GM12878 (cell line): ENCODE results near the gene ZDHHC14. TPM values are rescaled to one million over a fixed set of nuclear protein-coding genes. Genes with fewer than 3 reads are reported as not detected.

ENCODE experiments used
- ATAC-seq: fragments of 200-7000 bp; cut with Tn5 transposase; 3 replicates; pipeline ENCODE4 v1.9.1; 2020; ENCODE audit warnings: mild to moderate bottlenecking, moderate library complexity
- BruUV-seq: library from RNA; stranded (reverse); fragments of 400-500 nt; replicated peaks from 2 replicates; lab custom pipeline; 2021; lab: Mats Ljungman, UMichigan
- CTCF ChIA-PET: fragments of 300-600 bp; sonication (Branson Sonifier 250); formaldehyde crosslinking; extraction: SDS; loops from one replicate; lab custom pipeline; 2021; ENCODE audit warnings: inconsistent platforms; lab: Yijun Ruan, JAX
- POLR2A ChIA-PET: fragments of 350-600 bp; formaldehyde crosslinking; extraction: SDS; loops from one replicate; lab custom pipeline; 2021; ENCODE audit warnings: inconsistent platforms; lab: Charles Lee
- RAD21 ChIA-PET: fragments of 300-600 bp; sonication (Branson Sonifier 250); formaldehyde crosslinking; loops from one replicate; lab custom pipeline; 2023; ENCODE audit warnings: antibody characterized with exemption; ENCODE audit not compliant: unreplicated experiment; lab: Charles Lee
- SMC1A ChIA-PET: fragments of 300-600 bp; sonication (Branson Sonifier 250); formaldehyde crosslinking; loops from one replicate; lab custom pipeline; 2023; ENCODE audit not compliant: unreplicated experiment, uncharacterized antibody; lab: Charles Lee
- DNase-seq: peaks from one replicate; pipeline ENCODE4 v3.0.0-alpha.2; 2011; ENCODE audit warnings: low read depth, low spot score
- FAIRE-seq: peaks from 3 replicates; lab custom pipeline; 2011; peaks lifted over from hg19 to GRCh38; lab: Jason Lieb, UNC
- H2AFZ ChIP-seq: 2 replicates; pipeline ENCODE4 v1.6.0; 2011; ENCODE audit warnings: low read depth, low read length, control low read depth; ENCODE audit not compliant: control insufficient read depth
- H3K27ac ChIP-seq: 2 replicates; pipeline ENCODE4 v1.5.1; 2011; ENCODE audit warnings: control low read depth; ENCODE audit not compliant: control insufficient read depth, insufficient read depth
- H3K27me3 ChIP-seq, 2 experiments: replicated peaks in 1 of 2; 2 replicates each; pipeline versions ENCODE4 v1.6.0 to v1.6.1; 2011; ENCODE audit warnings: low read length in 1 of 2; ENCODE audit not compliant: control insufficient read depth in 2 of 2, insufficient read depth in 2 of 2
- H3K36me3 ChIP-seq, 2 experiments: 2 replicates each; pipeline ENCODE4 v1.5.1; 2011; ENCODE audit warnings: low read length in 1 of 2; ENCODE audit not compliant: control insufficient read depth in 2 of 2, insufficient read depth in 2 of 2
- H3K4me1 ChIP-seq: 2 replicates; pipeline ENCODE4 v1.6.1; 2011; ENCODE audit warnings: mild to moderate bottlenecking, low read length, moderate library complexity, mixed read lengths; ENCODE audit not compliant: control insufficient read depth, insufficient read depth
- H3K4me2 ChIP-seq: 2 replicates; pipeline ENCODE4 v1.6.0; 2011; ENCODE audit warnings: control low read depth; ENCODE audit not compliant: control insufficient read depth, insufficient read depth
- H3K4me3 ChIP-seq: fragments of 200-600 bp; sonication (generic); 2 replicates; pipeline ENCODE4 v1.5.1; 2016
- H3K79me2 ChIP-seq: 2 replicates; pipeline ENCODE4 v1.6.0; 2011; ENCODE audit warnings: low read length; ENCODE audit not compliant: control insufficient read depth, insufficient read depth
- H3K9ac ChIP-seq: 2 replicates; pipeline ENCODE4 v1.8.0; 2011; ENCODE audit warnings: low read length, control low read depth, mixed read lengths; ENCODE audit not compliant: control insufficient read depth, insufficient read depth
- H3K9me3 ChIP-seq: replicated peaks from 3 replicates; pipeline ENCODE4 v1.5.1; 2011; ENCODE audit warnings: mild to moderate bottlenecking, low read length; ENCODE audit not compliant: control insufficient read depth, insufficient read depth
- H4K20me1 ChIP-seq: 2 replicates; pipeline ENCODE4 v1.6.0; 2011; ENCODE audit not compliant: control insufficient read depth, insufficient read depth
- ATF3 ChIP-seq: IDR thresholded peaks from 2 replicates; pipeline ENCODE4 v1.6.1; 2011; ENCODE audit warnings: low read depth, mild to moderate bottlenecking, low read length, moderate library complexity, borderline replicate concordance; ENCODE audit errors: extremely low read depth
- BHLHE40 ChIP-seq, 2 experiments: fragments of 450-650 bp in 1 of 2; IDR thresholded peaks; 2 replicates each; pipeline ENCODE4 v1.6.1; 2011 to 2017; ENCODE audit warnings: low read depth in 2 of 2, borderline replicate concordance in 1 of 2, improper control_type of control experiment in 1 of 2, low read length in 1 of 2, mild to moderate bottlenecking in 1 of 2
- CBX5 ChIP-seq: sonication (generic); IDR thresholded peaks from 2 replicates; pipeline ENCODE4 v1.6.1; 2016; ENCODE audit warnings: low read depth, moderate library complexity, mild to moderate bottlenecking, inconsistent platforms
- CREM ChIP-seq: IDR thresholded peaks from 2 replicates; pipeline ENCODE4 v1.6.1; 2014; ENCODE audit warnings: antibody characterized with exemption, low read depth
- ETV6 ChIP-seq, 2 experiments: fragments of 450-650 bp in 1 of 2; IDR thresholded peaks in 1 of 2; conservative IDR thresholded peaks in 1 of 2; 2 replicates each; pipeline ENCODE4 v1.6.1; 2014; ENCODE audit warnings: antibody characterized with exemption in 1 of 2, borderline replicate concordance in 1 of 2, low read depth in 1 of 2, mild to moderate bottlenecking in 1 of 2, moderate library complexity in 1 of 2
- GABPA ChIP-seq: IDR thresholded peaks from 2 replicates; pipeline ENCODE4 v1.6.1; 2014; ENCODE audit warnings: antibody characterized with exemption, low read depth, mild to moderate bottlenecking, inconsistent platforms
- HCFC1 ChIP-seq: fragments of 150-350 bp; IDR thresholded peaks from 2 replicates; pipeline ENCODE4 v1.6.1; 2014; ENCODE audit warnings: low read length
- HDAC2 ChIP-seq: fragments of 200-600 bp; sonication (generic); IDR thresholded peaks from 2 replicates; pipeline ENCODE4 v1.6.1; 2017
- JUND ChIP-seq: IDR thresholded peaks from 2 replicates; pipeline ENCODE4 v1.6.1; 2012; ENCODE audit warnings: low read depth, mild to moderate bottlenecking, low read length, improper control_type of control experiment, moderate library complexity
- MEF2A ChIP-seq: IDR thresholded peaks from 2 replicates; pipeline ENCODE4 v1.6.1; 2011; ENCODE audit warnings: low read depth, mild to moderate bottlenecking, low read length, moderate library complexity; ENCODE audit not compliant: insufficient read depth
- MXI1 ChIP-seq: fragments of 150-350 bp; IDR thresholded peaks from 2 replicates; pipeline ENCODE4 v1.6.1; 2011; ENCODE audit warnings: low read depth, mild to moderate bottlenecking, inconsistent platforms, low read length, improper control_type of control experiment
- MYC ChIP-seq: IDR thresholded peaks from 2 replicates; pipeline ENCODE4 v1.6.1; 2011; ENCODE audit warnings: mild to moderate bottlenecking, low read length, moderate library complexity, inconsistent platforms; ENCODE audit not compliant: insufficient read depth, insufficient replicate concordance, insufficient read length, severe bottlenecking
- RAD21 ChIP-seq: IDR thresholded peaks from 2 replicates; pipeline ENCODE4 v1.6.1; 2011; ENCODE audit warnings: mild to moderate bottlenecking, low read depth, low read length, moderate library complexity; ENCODE audit not compliant: insufficient read depth
- RAD51 ChIP-seq: fragments of 450-650 bp; IDR thresholded peaks from 2 replicates; pipeline ENCODE4 v1.6.1; 2016; ENCODE audit warnings: moderate library complexity, mild to moderate bottlenecking, inconsistent platforms
- RFX5 ChIP-seq: IDR thresholded peaks from 2 replicates; pipeline ENCODE4 v1.6.1; 2011; ENCODE audit warnings: low read depth, low read length, improper control_type of control experiment
- SMC3 ChIP-seq: IDR thresholded peaks from 2 replicates; pipeline ENCODE4 v1.6.1; 2011; ENCODE audit warnings: low read length, improper control_type of control experiment, borderline replicate concordance
- SREBF1 ChIP-seq: IDR thresholded peaks from 2 replicates; pipeline ENCODE4 v1.6.1; 2012; ENCODE audit warnings: mild to moderate bottlenecking, low read length
- SRF ChIP-seq, 2 experiments: IDR thresholded peaks; 2 replicates each; pipeline ENCODE4 v1.6.1; 2011; ENCODE audit warnings: low read depth in 2 of 2, low read length in 2 of 2, mild to moderate bottlenecking in 1 of 2, moderate library complexity in 1 of 2
- TBL1XR1 ChIP-seq: IDR thresholded peaks from 2 replicates; pipeline ENCODE4 v1.6.1; 2012; ENCODE audit warnings: low read depth, low read length, improper control_type of control experiment
- TCF12 ChIP-seq: IDR thresholded peaks from 2 replicates; pipeline ENCODE4 v1.6.1; 2011; ENCODE audit warnings: low read depth, mild to moderate bottlenecking, low read length
- TCF3 ChIP-seq: IDR thresholded peaks from 2 replicates; pipeline ENCODE4 v1.6.1; 2012; ENCODE audit warnings: low read depth, mild to moderate bottlenecking, low read length, borderline replicate concordance; ENCODE audit not compliant: insufficient read depth
- YY1 ChIP-seq: IDR thresholded peaks from 2 replicates; pipeline ENCODE4 v1.6.1; 2011; ENCODE audit warnings: low read depth, mild to moderate bottlenecking, low read length
- WGBS: methylation state at CpG from one replicate; pipeline ENCODE4 v1.1.6; 2016; ENCODE audit warnings: low lambda C conversion rate; ENCODE audit not compliant: insufficient replicate concordance, insufficient coverage; ENCODE audit errors: missing lambda C conversion rate; 5-methylcytosine and 5-hydroxymethylcytosine counted together
- in situ Hi-C: fragments of 300-500 bp; cut with MboI; formaldehyde crosslinking; loops from 9 replicates; pipeline ENCODE4 v1.14.3; 2018; ENCODE audit warnings: mixed read lengths
- intact Hi-C: fragments of 100-400 bp; cut with micrococcal nuclease; formaldehyde crosslinking; loops from one replicate; pipeline ENCODE4 v1.14.2; 2022; ENCODE audit not compliant: unreplicated experiment
- polyA plus RNA-seq, 11 experiments: library from polyadenylated mRNA; depleted of rRNA in 4 of 11; unstranded in 6 of 11; stranded (reverse) in 5 of 11; fragments of >200 nt; fragmentation: Nextera tagmentation in 4 of 11; fragmentation: Illumina TruSeq in 1 of 11; extraction: Ambion mirVana in 4 of 11; extraction: Trizol in 1 of 11; gene quantifications; 1 replicate in 1 of 11; 2 replicates in 10 of 11; pipeline versions ENCODE4 v1.2.1 to v1.2.3, GENCODE V29; 2011 to 2016; ENCODE audit warnings: inconsistent platforms in 2 of 11, missing spikeins in 2 of 11, low read depth in 1 of 11
- total RNA-seq, 4 experiments: library from RNA; depleted of rRNA in 3 of 4; stranded (reverse); fragments of >200 nt in 3 of 4; fragmentation: Illumina TruSeq in 1 of 4; extraction: Trizol in 1 of 4; gene quantifications; 2 replicates each; pipeline versions ENCODE4 v1.2.1 to v1.2.3, GENCODE V29; 2013 to 2021

ZDHHC14 gene
- total and polyA plus RNA-seq, 10 of the 15 experiments (the other 5 are each of a cell fraction or from before 2014, with no cell fraction given), result 0.15 to 16.0 (median 0.76) TPM; not detected in 1

- no peak for TF ChIP-seq ETV6 (conservative IDR thresholded peaks at IDR 0.05 in 1 of 2, IDR thresholded peaks at IDR 0.05 in 1 of 2; ENCODE audit: borderline replicate concordance in 1 of 2, low read depth in 1 of 2)
These were observed 179.9 kb downstream of the ZDHHC14 start (continued) for GRCh38 chr6:157560691-157561413.

GRCh38 chr6:157561414-157561790 lies 180.4 kb downstream of the ZDHHC14 start:
- Histone ChIP-seq H2AFZ (no peak overlapping the region; the same call in 1 of the 2 replicates), H3K79me2 (no peaks in the 10 kb centered on the region), H3K27me3 (no peaks in the 10 kb centered on the region), H3K4me3 (no peak overlapping the region), H3K4me1 (peaks cover 74% of the 10 kb centered on the region), H3K27ac (peak overlapping the region; percentile 66), H3K9ac (peak overlapping the region; percentile 18; the same call in 1 of the 2 replicates), H3K4me2 (peak overlapping the region; percentile 76), H4K20me1 (no peaks in the 10 kb centered on the region), H3K9me3 (peaks cover 2% of the 10 kb centered on the region; the same call in 2 of the 3 replicates), H3K36me3 (peaks cover 0 to 1% of the 10 kb centered on the region in 2 experiments; a peak in 1 of 4 replicates)
- ATAC-seq (peak; percentile 30), DNase-seq (peak; percentile 73), FAIRE-seq (no peak)
- ChIA-PET CTCF (interaction anchor here (0.9 to 4.3 kb wide), 13 partner anchors 10 to 247 kb away, joined by 3 to 84 read pairs (median 5); no protein-coding TSS in a partner anchor), SMC1A (interaction anchor here (1.3 to 17.5 kb wide), 13 partner anchors 9 to 238 kb away, joined by 3 to 431 read pairs (median 15); partner anchors contain the start of gene TMEM242), RAD21 (interaction anchor here (0.6 to 9.6 kb wide), 23 partner anchors 8 to 247 kb away, joined by 3 to 350 read pairs (median 5); partner anchors contain the start of gene TMEM242), POLR2A (interaction anchor here (1.2 to 11.0 kb wide), 5 partner anchors 10 to 175 kb away, joined by 4 to 170 read pairs (median 5); no protein-coding TSS in a partner anchor)
- intact Hi-C loops (loop anchor here (1.0 to 5.0 kb wide), 6 partner anchors 9 to 869 kb away; no protein-coding TSS in a partner anchor), in situ Hi-C loops (loop anchor here (5.0 kb wide), 2 partner anchors 99 to 201 kb away; no protein-coding TSS in a partner anchor)
- no TSS peak for BruUV-seq
- WGBS, result 1% methylated on average over 8 of the region's 8 CpGs
- TF ChIP-seq JUND (0 out of 2 replicates have a peak, but pooled peaks have one; percentile 22), RAD21 (no peak), SREBF1 (no peak), SRF (IDR thresholded peaks at IDR 0.05; ENCODE audit: low read depth in 2 of 2, low read length in 2 of 2) (no peak), GABPA (0 out of 2 replicates have a peak, but pooled peaks have one; percentile 15), TCF3 (peak; percentile 82; the same call in 1 of the 2 replicates), CREM (0 out of 2 replicates have a peak, but pooled peaks have one; percentile 7), MEF2A (peak; percentile 50; the same call in 1 of the 2 replicates), BHLHE40 (IDR thresholded peaks at IDR 0.05; ENCODE audit: borderline replicate concordance in 1 of 2, low read depth in 2 of 2, low read length in 1 of 2) (peak in 1 of 2 experiments; percentile 3; a peak in 1 of 4 replicates), HCFC1 (no peak), TBL1XR1 (no peak), YY1 (0 out of 2 replicates have a peak, but pooled peaks have one; percentile 16), MYC (peak; percentile 19), HDAC2 (no peak), SMC3 (no peak), RAD51 (no peak), CBX5 (no peak), MXI1 (no peak), TCF12 (peak; percentile 96), ATF3 (no peak), RFX5 (no peak)
